Esophagus squamous epithelium (tissue), 5 donors: Measurements from ENCODE around the gene INSYN2B. TPM values are rescaled to one million over a fixed set of nuclear protein-coding genes. Genes with fewer than 3 reads are reported as not detected.

Experiments
- DNase-seq: peaks from one replicate; lab custom pipeline; 2025; lab: John Stamatoyannopoulos, UW
- H3K27ac ChIP-seq, 4 donors: fragments of 200-600 bp; sonication (generic); one replicate each; pipeline ENCODE4 v1.5.1; 2016 to 2019; ENCODE audit warnings: mild to moderate bottlenecking in 1 of 4
- H3K27me3 ChIP-seq, 4 donors: fragments of 200-600 bp; sonication (generic); 1 replicate in 3 of 4; 2 replicates in 1 of 4; pipeline versions ENCODE4 v1.5.1 to v1.6.0; 2017 to 2021; ENCODE audit warnings: antibody characterized with exemption in 1 of 4
- H3K36me3 ChIP-seq, 3 donors: fragments of 200-600 bp; sonication (generic); one replicate each; pipeline ENCODE4 v1.5.1; 2016 to 2019
- H3K4me1 ChIP-seq, 3 donors: fragments of 200-600 bp; sonication (generic); one replicate each; pipeline ENCODE4 v1.5.1; 2017 to 2019
- H3K4me3 ChIP-seq, 4 donors: fragments of 200-600 bp; sonication (generic); 1 replicate in 3 of 4; 2 replicates in 1 of 4; pipeline ENCODE4 v1.5.1; 2016 to 2019; ENCODE audit warnings: mild to moderate bottlenecking in 2 of 4, moderate library complexity in 1 of 4
- H3K9me3 ChIP-seq, 3 donors: fragments of 200-600 bp; sonication (generic); one replicate each; pipeline ENCODE4 v1.5.1; 2016 to 2019
- CTCF ChIP-seq, 6 experiments: fragments of 450-650 bp in 4 of 6; fragments of 200-600 bp in 2 of 6; sonication (generic) in 2 of 6; IDR thresholded peaks; one replicate each; pipeline ENCODE4 v1.5.1; 2016 to 2019; ENCODE audit warnings: antibody characterized with exemption in 6 of 6, mild to moderate bottlenecking in 4 of 6, moderate library complexity in 4 of 6
- POLR2A ChIP-seq, 4 donors: fragments of 450-650 bp; IDR thresholded peaks; one replicate each; pipeline ENCODE4 v1.6.1; 2017; ENCODE audit warnings: antibody characterized with exemption in 4 of 4, mild to moderate bottlenecking in 4 of 4, moderate library complexity in 3 of 4
- WGBS, 2 donors: methylation state at CpG; one replicate each; pipeline ENCODE4 v1.1.5; 2018; 5-methylcytosine and 5-hydroxymethylcytosine counted together
- intact Hi-C: fragments of 100-400 bp; cut with DNase I; formaldehyde crosslinking; loops from one replicate; pipeline ENCODE4 v1.15.0; 2022
- total RNA-seq, 4 donors: library from RNA; depleted of rRNA; stranded (reverse); fragments of >200 nt; gene quantifications; one replicate each; pipeline ENCODE4 v1.1.0, GENCODE V29; 2016
- donor health status: DM: yes; HTN: yes; CAD: no.

The INSYN2B gene
- total RNA-seq, 4 donors from 2014 or later = 0.09 TPM; not detected in 3

DNA sequence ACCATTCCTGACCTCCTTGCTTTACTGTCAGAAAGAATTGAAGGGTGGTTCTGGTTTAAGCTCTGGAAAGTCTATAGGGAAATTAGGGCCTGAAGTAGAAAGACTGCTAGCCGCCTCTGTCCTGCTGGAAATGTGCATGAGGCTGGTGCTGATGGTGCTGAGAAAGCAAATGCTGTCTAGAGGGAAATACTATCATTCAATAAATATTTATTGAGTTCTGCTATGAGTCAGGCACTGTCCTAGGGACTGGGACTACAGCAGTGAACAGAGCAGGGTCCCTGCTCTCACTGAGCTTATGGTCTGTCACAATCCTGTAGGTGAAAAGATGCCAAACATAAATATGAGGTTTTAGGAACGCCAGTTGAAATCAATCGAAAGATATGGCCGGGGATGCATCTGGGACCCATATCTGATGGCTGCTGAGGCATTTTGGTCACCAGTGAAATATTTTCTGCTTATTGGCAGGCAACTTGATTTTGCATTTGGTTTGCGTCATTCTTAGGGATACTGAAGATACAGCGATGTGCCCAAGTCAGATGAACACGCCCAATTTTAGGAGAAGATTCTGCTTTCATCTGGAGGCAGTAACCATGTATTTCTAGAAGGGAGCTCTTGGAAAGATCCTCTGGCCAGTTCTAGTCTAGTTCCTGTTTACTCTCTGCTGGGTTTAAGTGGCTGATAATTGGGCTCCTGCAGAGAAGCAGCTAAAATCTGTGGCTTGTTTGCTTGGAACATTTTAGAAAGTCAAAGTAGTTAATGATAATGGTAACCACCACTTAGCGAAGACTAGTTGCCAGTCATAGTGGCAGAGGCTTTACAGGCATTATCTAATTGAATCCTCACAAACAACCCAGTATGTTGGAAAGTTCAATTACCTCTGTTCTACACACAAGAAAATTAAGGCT lies 73.3 kb downstream of the INSYN2B start:
- no peaks in the 10 kb centered on the region for H3K36me3 ChIP-seq
- intact Hi-C loops = no loop called here
- H3K9me3 ChIP-seq = no peaks in the 10 kb centered on the region
- H3K4me3 ChIP-seq = no peak overlapping the region
- no peak overlapping the region for H3K27ac ChIP-seq
- no peaks in the 10 kb centered on the region for H3K27me3 ChIP-seq
- WGBS, 2 donors = 80 to 88% methylated on average over 7 to 8 of the region's 8 CpGs
- no peak for DNase-seq
- H3K4me1 ChIP-seq = no peaks in the 10 kb centered on the region
- TF ChIP-seq POLR2A (IDR thresholded peaks at IDR 0.05) (no peak), CTCF (IDR thresholded peaks at IDR 0.05) (no peak)

DNA sequence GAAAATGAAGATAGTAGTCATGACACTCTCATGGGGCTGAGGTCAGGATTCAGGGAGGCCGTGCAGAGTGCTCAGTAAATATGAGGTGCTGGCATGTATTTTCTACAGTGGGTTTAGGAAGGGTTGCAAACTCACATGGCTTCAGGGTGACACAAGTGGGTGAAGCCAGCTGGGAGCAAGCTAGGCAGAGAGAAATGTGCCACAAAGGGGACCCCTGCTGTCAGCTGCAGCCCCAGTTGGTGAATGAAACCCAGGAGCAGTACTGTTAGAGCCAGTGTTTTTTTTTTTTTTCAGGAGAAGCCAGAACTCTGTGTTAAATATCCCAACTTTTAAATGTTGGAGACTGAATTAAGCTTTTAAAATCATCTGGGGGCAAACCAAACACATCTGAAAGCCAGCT lies 75.3 kb downstream of the INSYN2B start:
- no peak for DNase-seq
- Histone ChIP-seq H3K9me3 (no peaks in the 10 kb centered on the region), H3K4me1 (no peaks in the 10 kb centered on the region), H3K27ac (no peak overlapping the region), H3K27me3 (no peaks in the 10 kb centered on the region), H3K36me3 (no peaks in the 10 kb centered on the region), H3K4me3 (no peak overlapping the region)
- TF ChIP-seq CTCF (IDR thresholded peaks at IDR 0.05) (no peak), POLR2A (IDR thresholded peaks at IDR 0.05) (no peak)
- 78% methylated on average over 1 of the region's 1 CpG; no CpG with 5 or more reads in 1 of the 2 donors for WGBS, 2 donors
- intact Hi-C loops = no loop called here

GRCh38 chr5:169904508-169904907 lies 75.8 kb downstream of the INSYN2B start:
- no peak for DNase-seq
- no peaks in the 10 kb centered on the region for H3K36me3 ChIP-seq
- intact Hi-C loops = no loop called here
- no peaks in the 10 kb centered on the region for H3K9me3 ChIP-seq
- H3K27ac ChIP-seq = no peak overlapping the region
- H3K4me3 ChIP-seq = no peak overlapping the region
- WGBS, 2 donors = 40 to 53% methylated on average over 4 of the region's 5 CpGs
- TF ChIP-seq POLR2A (IDR thresholded peaks at IDR 0.05) (no peak), CTCF (IDR thresholded peaks at IDR 0.05) (no peak)
- H3K27me3 ChIP-seq = no peaks in the 10 kb centered on the region
- H3K4me1 ChIP-seq = no peaks in the 10 kb centered on the region

DNA sequence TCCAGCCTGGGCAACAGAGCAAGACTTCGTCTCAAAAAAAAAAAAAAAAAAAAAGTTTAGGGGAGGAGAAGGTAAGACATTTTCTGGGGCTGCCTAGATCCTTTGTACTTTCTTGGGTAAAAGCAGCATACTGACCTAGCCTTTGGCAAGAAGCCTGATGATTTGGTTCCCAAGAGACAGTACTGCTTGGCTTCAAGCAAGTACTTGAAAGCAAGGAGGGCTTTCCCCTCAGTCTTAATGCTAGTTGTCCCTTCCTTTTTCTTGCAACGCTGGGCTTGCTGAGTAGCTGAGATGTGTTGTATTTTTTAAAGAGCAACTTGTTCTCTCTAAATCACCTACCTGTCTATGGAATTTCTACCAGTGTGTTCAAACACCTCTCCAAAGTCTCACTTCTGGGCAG lies 76.2 kb downstream of the INSYN2B start:
- Histone ChIP-seq H3K36me3 (no peaks in the 10 kb centered on the region), H3K4me3 (no peak overlapping the region), H3K27ac (no peak overlapping the region), H3K27me3 (no peaks in the 10 kb centered on the region), H3K9me3 (no peaks in the 10 kb centered on the region), H3K4me1 (no peaks in the 10 kb centered on the region)
- 46 to 64% methylated on average over 1 to 2 of the region's 2 CpGs for WGBS, 2 donors
- no peak for DNase-seq
- TF ChIP-seq CTCF (IDR thresholded peaks at IDR 0.05) (no peak), POLR2A (IDR thresholded peaks at IDR 0.05) (no peak)
- intact Hi-C loops = no loop called here

DNA sequence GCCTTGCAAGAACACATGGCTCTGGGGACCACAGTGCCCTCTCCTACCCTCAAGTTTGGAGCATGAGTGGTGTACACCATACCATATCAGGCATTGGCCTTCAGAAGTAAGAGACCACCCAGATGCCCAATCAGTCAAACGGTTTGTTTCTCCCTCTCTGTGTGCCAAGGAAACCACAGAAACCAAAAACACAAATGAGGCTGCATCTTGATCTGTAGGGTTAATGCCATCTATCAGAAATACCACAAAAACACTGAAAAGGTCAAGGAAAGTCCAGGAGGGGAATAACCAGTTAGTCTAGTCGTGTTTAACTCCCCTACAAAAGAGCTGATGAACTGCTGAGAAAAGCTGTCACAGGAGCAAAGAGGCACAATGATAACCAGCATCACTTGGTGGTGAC lies 78.4 kb downstream of the INSYN2B start:
- 12 to 22% methylated on average over 1 to 2 of the region's 2 CpGs for WGBS, 2 donors
- DNase-seq = no peak
- no peaks in the 10 kb centered on the region for H3K4me1 ChIP-seq
- intact Hi-C loops = no loop called here
- H3K4me3 ChIP-seq = no peak overlapping the region
- TF ChIP-seq CTCF (IDR thresholded peaks at IDR 0.05) = no peak
- TF ChIP-seq POLR2A (IDR thresholded peaks at IDR 0.05) = no peak
- no peaks in the 10 kb centered on the region for H3K36me3 ChIP-seq
- H3K27me3 ChIP-seq = no peaks in the 10 kb centered on the region
- H3K9me3 ChIP-seq = no peaks in the 10 kb centered on the region
- no peak overlapping the region for H3K27ac ChIP-seq
